IMR-90 (cell line): ENCODE measurements around the gene ZNF587. TPM values are rescaled to one million over a fixed set of nuclear protein-coding genes. Genes with fewer than 3 reads are reported as not detected.
A peak's percentile ranks its signal among the peaks of the same experiment; 100 is the strongest.

Experiments used
- ATAC-seq: fragments of 200-7000 bp; cut with Tn5 transposase; 2 replicates; pipeline ENCODE4 v1.9.1; 2020; ENCODE audit warnings: low read depth, mild to moderate bottlenecking, moderate library complexity
- BruUV-seq: library from RNA; stranded (reverse); fragments of 400-500 nt; replicated peaks from 2 replicates; lab custom pipeline; 2021; lab: Mats Ljungman, UMichigan
- CTCF ChIA-PET: fragments of 300-600 bp; formaldehyde crosslinking; extraction: SDS; loops from one replicate; lab custom pipeline; 2021; ENCODE audit warnings: antibody characterized with exemption; lab: Yijun Ruan, JAX
- POLR2A ChIA-PET: fragments of 300-600 bp; sonication (Branson Sonifier 250); formaldehyde crosslinking; loops from one replicate; lab custom pipeline; 2022; ENCODE audit warnings: antibody characterized with exemption; ENCODE audit not compliant: unreplicated experiment; lab: Charles Lee
- DNase-seq: peaks from one replicate; pipeline ENCODE4 v3.0.0; 2013
- H2AFZ ChIP-seq: replicated peaks from 2 replicates; pipeline ENCODE3; 2013; ENCODE audit warnings: low read length, mild to moderate bottlenecking; ENCODE audit not compliant: poor library complexity
- H2AK5ac ChIP-seq: 2 replicates; pipeline ENCODE4 v1.6.1; 2013; ENCODE audit warnings: low read depth, low read length, inconsistent platforms
- H2AK9ac ChIP-seq: replicated peaks from 2 replicates; pipeline ENCODE3; 2013; ENCODE audit warnings: mild to moderate bottlenecking, low read depth, low read length, moderate library complexity; ENCODE audit not compliant: poor library complexity
- H2BK120ac ChIP-seq: 2 replicates; pipeline ENCODE4 v1.6.1; 2013; ENCODE audit warnings: low read depth, low read length, inconsistent platforms
- H2BK15ac ChIP-seq: 3 replicates; pipeline ENCODE4 v1.6.1; 2013; ENCODE audit warnings: low read depth, low read length, inconsistent platforms
- H2BK20ac ChIP-seq: 2 replicates; pipeline ENCODE4 v1.6.1; 2013; ENCODE audit warnings: low read depth, mild to moderate bottlenecking, inconsistent platforms, low read length, moderate library complexity
- H2BK5ac ChIP-seq: 2 replicates; pipeline ENCODE4 v1.6.1; 2013; ENCODE audit warnings: mild to moderate bottlenecking, low read depth, low read length, inconsistent platforms; ENCODE audit not compliant: poor library complexity, severe bottlenecking
- H3K14ac ChIP-seq: replicated peaks from 2 replicates; pipeline ENCODE4 v1.6.1; 2013; ENCODE audit warnings: low read depth, low read length, inconsistent platforms
- H3K18ac ChIP-seq: 2 replicates; pipeline ENCODE4 v1.6.1; 2013; ENCODE audit warnings: low read depth, low read length, control low read depth
- H3K23ac ChIP-seq: 2 replicates; pipeline ENCODE4 v1.6.1; 2013; ENCODE audit warnings: low read depth, low read length, inconsistent platforms
- H3K27ac ChIP-seq: 2 replicates; pipeline ENCODE4 v1.5.1; 2013; ENCODE audit warnings: mild to moderate bottlenecking, control low read depth, low read length; ENCODE audit not compliant: insufficient read depth
- H3K27me3 ChIP-seq: 2 replicates; pipeline ENCODE4 v1.6.1; 2013; ENCODE audit warnings: low read length; ENCODE audit not compliant: control insufficient read depth, insufficient read depth
- H3K36me3 ChIP-seq: 2 replicates; pipeline ENCODE4 v1.6.1; 2013; ENCODE audit warnings: low read length, mixed read lengths; ENCODE audit not compliant: control insufficient read depth, insufficient read depth
- H3K4ac ChIP-seq: 2 replicates; pipeline ENCODE4 v1.6.1; 2013; ENCODE audit warnings: low read depth, low read length, inconsistent platforms
- H3K4me1 ChIP-seq: 2 replicates; pipeline ENCODE4 v1.6.1; 2013; ENCODE audit warnings: low read length, mixed read lengths; ENCODE audit not compliant: control insufficient read depth, insufficient read depth
- H3K4me2 ChIP-seq: 2 replicates; pipeline ENCODE4 v1.6.1; 2013; ENCODE audit warnings: low read depth, mild to moderate bottlenecking, control low read depth, low read length, moderate library complexity
- H3K4me3 ChIP-seq: 2 replicates; pipeline ENCODE4 v1.5.1; 2013; ENCODE audit warnings: low read depth, mild to moderate bottlenecking, control low read depth, low read length, moderate library complexity; ENCODE audit not compliant: insufficient read depth
- H3K56ac ChIP-seq: 2 replicates; pipeline ENCODE4 v1.6.1; 2013; ENCODE audit warnings: low read length, inconsistent platforms; ENCODE audit not compliant: insufficient read depth; ENCODE audit errors: extremely low read depth
- H3K79me1 ChIP-seq, 2 experiments: 2 replicates each; pipeline ENCODE4 v1.6.1; 2013; ENCODE audit warnings: low read length in 2 of 2, inconsistent platforms in 1 of 2, low read depth in 1 of 2
- H3K9ac ChIP-seq: 2 replicates; pipeline ENCODE4 v1.6.1; 2013; ENCODE audit warnings: low read depth, low read length, control low read depth
- H3K9me1 ChIP-seq: 2 replicates; pipeline ENCODE4 v1.6.1; 2013; ENCODE audit warnings: low read length, inconsistent platforms; ENCODE audit not compliant: insufficient read depth
- H3K9me3 ChIP-seq: 2 replicates; pipeline ENCODE4 v1.6.1; 2013; ENCODE audit warnings: low read length; ENCODE audit not compliant: control insufficient read depth, insufficient read depth
- H4K20me1 ChIP-seq: 2 replicates; pipeline ENCODE4 v1.6.1; 2013; ENCODE audit warnings: low read length, inconsistent platforms; ENCODE audit not compliant: insufficient read depth
- H4K5ac ChIP-seq: 2 replicates; pipeline ENCODE4 v1.6.1; 2013; ENCODE audit warnings: mild to moderate bottlenecking, low read depth, low read length, control low read depth
- H4K8ac ChIP-seq, 2 experiments: 2 replicates each; pipeline ENCODE4 v1.6.1; 2013; ENCODE audit warnings: low read depth in 2 of 2, low read length in 2 of 2, control low read depth in 1 of 2, inconsistent platforms in 1 of 2
- H4K91ac ChIP-seq: 2 replicates; pipeline ENCODE4 v1.6.1; 2013; ENCODE audit warnings: low read depth, low read length, inconsistent platforms; ENCODE audit not compliant: insufficient read depth
- BHLHE40 ChIP-seq: fragments of 150-350 bp; IDR thresholded peaks from 2 replicates; pipeline ENCODE4 v1.6.1; 2016; ENCODE audit warnings: mild to moderate bottlenecking, low read depth, low read length
- CEBPB ChIP-seq: IDR thresholded peaks from 2 replicates; pipeline ENCODE4 v1.6.1; 2012; ENCODE audit warnings: low read depth, low read length, improper control_type of control experiment
- CHD1 ChIP-seq: IDR thresholded peaks from 2 replicates; pipeline ENCODE4 v1.6.1; 2012; ENCODE audit warnings: low read depth, low read length, improper control_type of control experiment
- FOS ChIP-seq: fragments of 150-350 bp; IDR thresholded peaks from 2 replicates; pipeline ENCODE4 v1.6.1; 2016; ENCODE audit warnings: low read depth, low read length
- MAFK ChIP-seq: IDR thresholded peaks from 2 replicates; pipeline ENCODE4 v1.6.1; 2012; ENCODE audit warnings: low read depth, low read length, improper control_type of control experiment
- MAZ ChIP-seq: IDR thresholded peaks from 2 replicates; pipeline ENCODE4 v1.6.1; 2012; ENCODE audit warnings: low read depth, mild to moderate bottlenecking, low read length, improper control_type of control experiment, moderate library complexity, borderline replicate concordance
- MXI1 ChIP-seq: IDR thresholded peaks from 2 replicates; pipeline ENCODE4 v1.6.1; 2012; ENCODE audit warnings: low read depth, mild to moderate bottlenecking, low read length, moderate library complexity, borderline replicate concordance
- NFE2L2 ChIP-seq: fragments of 150-350 bp; IDR thresholded peaks from 2 replicates; pipeline ENCODE4 v1.6.1; 2016; ENCODE audit warnings: low read depth, mild to moderate bottlenecking, low read length
- POLR2A ChIP-seq: IDR thresholded peaks from 2 replicates; pipeline ENCODE4 v1.6.1; 2012; ENCODE audit warnings: mild to moderate bottlenecking, low read depth, low read length
- RAD21 ChIP-seq: IDR thresholded peaks from 2 replicates; pipeline ENCODE4 v1.6.1; 2012; ENCODE audit warnings: low read length, improper control_type of control experiment
- RCOR1 ChIP-seq: IDR thresholded peaks from 2 replicates; pipeline ENCODE4 v1.6.1; 2012; ENCODE audit warnings: mild to moderate bottlenecking, low read length, improper control_type of control experiment; ENCODE audit not compliant: insufficient replicate concordance
- RFX5 ChIP-seq: IDR thresholded peaks from 2 replicates; pipeline ENCODE4 v1.8.0; 2012; ENCODE audit warnings: low read depth, mild to moderate bottlenecking, low read length, moderate library complexity
- SMC3 ChIP-seq: fragments of 150-350 bp; IDR thresholded peaks from 2 replicates; pipeline ENCODE4 v1.6.1; 2016; ENCODE audit warnings: low read depth, mild to moderate bottlenecking, antibody characterized with exemption, low read length, moderate library complexity
- WGBS, 2 experiments: methylation state at CpG; one replicate each; pipeline versions ENCODE4 v1.1.5 to v1.1.7; 2013; ENCODE audit warnings: missing lambda C conversion rate in 2 of 2; ENCODE audit not compliant: insufficient read length in 1 of 2; ENCODE audit errors: extremely low coverage in 2 of 2; 5-methylcytosine and 5-hydroxymethylcytosine counted together
- dilution Hi-C: fragments of 300-500 bp; cut with HindIII; formaldehyde crosslinking; loops from one replicate; pipeline ENCODE4 v1.14.3; 2018; ENCODE audit warnings: low sequenced_read_pairs; ENCODE audit not compliant: unreplicated experiment
- in situ Hi-C: fragments of 300-500 bp; cut with MboI; formaldehyde crosslinking; loops from 3 replicates; pipeline ENCODE4 v1.14.3; 2019; ENCODE audit warnings: low sequenced_read_pairs, inconsistent platforms, mixed read lengths
- intact Hi-C: fragments of 100-400 bp; cut with micrococcal nuclease; formaldehyde crosslinking; loops from 2 replicates; pipeline ENCODE4 v1.10.0; 2022
- polyA plus RNA-seq, 3 experiments: library from polyadenylated mRNA; depleted of rRNA; stranded (reverse); fragments of >200 nt; gene quantifications; 2 replicates each; pipeline ENCODE4 v1.2.3, GENCODE V29; 2012; ENCODE audit warnings: low replicate concordance in 1 of 3
- total RNA-seq: library from RNA; depleted of rRNA; stranded (reverse); fragments of >200 nt; gene quantifications from 2 replicates; pipeline ENCODE4 v1.2.3, GENCODE V29; 2012
- TF ChIP-seq, protein P1 (sequence below): conservative IDR thresholded peaks from 2 replicates; pipeline ENCODE4 v1.5.1; 2012; ENCODE audit warnings: mild to moderate bottlenecking, low read depth, low read length, improper control_type of control experiment
- TF ChIP-seq, protein P2 (sequence below): fragments of 150-350 bp; IDR thresholded peaks from 2 replicates; pipeline ENCODE4 v1.6.1; 2016; ENCODE audit warnings: low read depth, mild to moderate bottlenecking, low read length, moderate library complexity, borderline replicate concordance
- TF ChIP-seq, protein P3 (sequence below): fragments of 150-350 bp; IDR thresholded peaks from 2 replicates; pipeline ENCODE4 v1.6.1; 2017; ENCODE audit warnings: mild to moderate bottlenecking, antibody characterized with exemption, low read length, low read depth

Gene ZNF587
- total and polyA plus RNA-seq, 2 of the 4 experiments (the other 2 are of a cell fraction) = 14.0 to 43.7 TPM

DNA sequence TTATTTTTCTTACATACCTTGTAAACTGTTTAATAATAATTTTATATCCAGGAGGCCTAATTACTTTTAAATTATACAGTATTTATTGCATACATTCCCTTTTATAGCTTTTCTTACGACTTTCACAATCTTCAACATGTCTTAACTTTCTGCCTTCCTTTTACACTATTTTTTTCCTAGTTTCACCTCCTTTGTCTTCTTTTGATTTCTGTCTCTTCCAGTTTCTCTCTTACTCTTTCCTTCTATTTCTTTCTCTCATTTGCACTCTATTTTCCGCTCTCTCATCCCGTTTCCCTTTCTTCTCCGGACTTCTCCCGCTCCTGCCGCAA is 46.4 kb upstream of the ZNF587 start:
- H2AFZ ChIP-seq = peak overlapping the region; percentile 93
- intact Hi-C loops = no loop called here
- H4K5ac ChIP-seq = no peak overlapping the region; the same call in 1 of the 2 replicates
- no peak for TF ChIP-seq RFX5
- TF ChIP-seq, protein P1, sequence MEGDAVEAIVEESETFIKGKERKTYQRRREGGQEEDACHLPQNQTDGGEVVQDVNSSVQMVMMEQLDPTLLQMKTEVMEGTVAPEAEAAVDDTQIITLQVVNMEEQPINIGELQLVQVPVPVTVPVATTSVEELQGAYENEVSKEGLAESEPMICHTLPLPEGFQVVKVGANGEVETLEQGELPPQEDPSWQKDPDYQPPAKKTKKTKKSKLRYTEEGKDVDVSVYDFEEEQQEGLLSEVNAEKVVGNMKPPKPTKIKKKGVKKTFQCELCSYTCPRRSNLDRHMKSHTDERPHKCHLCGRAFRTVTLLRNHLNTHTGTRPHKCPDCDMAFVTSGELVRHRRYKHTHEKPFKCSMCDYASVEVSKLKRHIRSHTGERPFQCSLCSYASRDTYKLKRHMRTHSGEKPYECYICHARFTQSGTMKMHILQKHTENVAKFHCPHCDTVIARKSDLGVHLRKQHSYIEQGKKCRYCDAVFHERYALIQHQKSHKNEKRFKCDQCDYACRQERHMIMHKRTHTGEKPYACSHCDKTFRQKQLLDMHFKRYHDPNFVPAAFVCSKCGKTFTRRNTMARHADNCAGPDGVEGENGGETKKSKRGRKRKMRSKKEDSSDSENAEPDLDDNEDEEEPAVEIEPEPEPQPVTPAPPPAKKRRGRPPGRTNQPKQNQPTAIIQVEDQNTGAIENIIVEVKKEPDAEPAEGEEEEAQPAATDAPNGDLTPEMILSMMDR = no peak
- TF ChIP-seq SMC3 = no peak
- no peak for TF ChIP-seq RAD21
- no peak for TF ChIP-seq FOS
- no peak for TF ChIP-seq CHD1
- no peak for TF ChIP-seq BHLHE40
- TF ChIP-seq POLR2A = no peak
- TF ChIP-seq, protein P2, sequence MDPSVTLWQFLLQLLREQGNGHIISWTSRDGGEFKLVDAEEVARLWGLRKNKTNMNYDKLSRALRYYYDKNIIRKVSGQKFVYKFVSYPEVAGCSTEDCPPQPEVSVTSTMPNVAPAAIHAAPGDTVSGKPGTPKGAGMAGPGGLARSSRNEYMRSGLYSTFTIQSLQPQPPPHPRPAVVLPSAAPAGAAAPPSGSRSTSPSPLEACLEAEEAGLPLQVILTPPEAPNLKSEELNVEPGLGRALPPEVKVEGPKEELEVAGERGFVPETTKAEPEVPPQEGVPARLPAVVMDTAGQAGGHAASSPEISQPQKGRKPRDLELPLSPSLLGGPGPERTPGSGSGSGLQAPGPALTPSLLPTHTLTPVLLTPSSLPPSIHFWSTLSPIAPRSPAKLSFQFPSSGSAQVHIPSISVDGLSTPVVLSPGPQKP = no peak
- no peak for TF ChIP-seq CEBPB
- no peak for TF ChIP-seq NFE2L2
- no peak for TF ChIP-seq MXI1
- TF ChIP-seq MAZ = no peak
- TF ChIP-seq MAFK = no peak
- TF ChIP-seq RCOR1 = no peak
- TF ChIP-seq, protein P3, sequence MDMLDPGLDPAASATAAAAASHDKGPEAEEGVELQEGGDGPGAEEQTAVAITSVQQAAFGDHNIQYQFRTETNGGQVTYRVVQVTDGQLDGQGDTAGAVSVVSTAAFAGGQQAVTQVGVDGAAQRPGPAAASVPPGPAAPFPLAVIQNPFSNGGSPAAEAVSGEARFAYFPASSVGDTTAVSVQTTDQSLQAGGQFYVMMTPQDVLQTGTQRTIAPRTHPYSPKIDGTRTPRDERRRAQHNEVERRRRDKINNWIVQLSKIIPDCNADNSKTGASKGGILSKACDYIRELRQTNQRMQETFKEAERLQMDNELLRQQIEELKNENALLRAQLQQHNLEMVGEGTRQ = no peak
- H3K14ac ChIP-seq = no peak overlapping the region
- H3K4me3 ChIP-seq = peak overlapping the region; percentile 59
- H3K79me1 ChIP-seq = peaks cover 21 to 37% of the 10 kb centered on the region in 2 experiments
- DNase-seq = no peak
- H3K18ac ChIP-seq = no peak overlapping the region
- peaks cover 6% of the 10 kb centered on the region for H3K4me1 ChIP-seq
- H3K9me1 ChIP-seq = no peaks in the 10 kb centered on the region; the same call in 1 of the 2 replicates
- no TSS peak for BruUV-seq
- peak overlapping the region; percentile 92 for H3K4ac ChIP-seq
- no peak overlapping the region for H2BK20ac ChIP-seq
- no peak overlapping the region for H2BK15ac ChIP-seq
- H2AK5ac ChIP-seq = no peak overlapping the region
- no peaks in the 10 kb centered on the region for H3K9me3 ChIP-seq
- in situ Hi-C loops = no loop called here
- ChIA-PET CTCF (no interaction called here), POLR2A (interaction anchor here (1.2 kb wide), 1 partner anchor 16 kb away, joined by 4 read pairs; no protein-coding TSS in a partner anchor)
- peak overlapping the region; percentile 14 for H2BK5ac ChIP-seq
- H4K8ac ChIP-seq = peak overlapping the region; percentile 20 to 48; a peak in 2 of 4 replicates
- no peaks in the 10 kb centered on the region for H4K20me1 ChIP-seq
- WGBS, 2 experiments = 0% methylated on average over 1 of the region's 6 CpGs; no CpG with 5 or more reads in 1 of the 2 experiments
- H3K27me3 ChIP-seq = no peaks in the 10 kb centered on the region
- no peak overlapping the region for H4K91ac ChIP-seq
- ATAC-seq = peak; percentile 61; the same call in 1 of the 2 replicates
- H3K4me2 ChIP-seq = peak overlapping the region; percentile 91
- H3K36me3 ChIP-seq = peaks cover 4% of the 10 kb centered on the region
- H3K9ac ChIP-seq = peak overlapping the region; percentile 95
- peak overlapping the region; percentile 95; the same call in 1 of the 2 replicates for H3K56ac ChIP-seq
- no peak overlapping the region for H3K23ac ChIP-seq
- no peak overlapping the region for H2AK9ac ChIP-seq
- dilution Hi-C loops = no loop called here
- H3K27ac ChIP-seq = peak overlapping the region; percentile 88
- H2BK120ac ChIP-seq = no peak overlapping the region
